IMR-90 (cell line): Measurements from ENCODE around the gene HTR1D. TPM values are rescaled to one million over a fixed set of nuclear protein-coding genes. Genes with fewer than 3 reads are reported as not detected.

Experiments
- ATAC-seq: fragments of 200-7000 bp; cut with Tn5 transposase; 2 replicates; pipeline ENCODE4 v1.9.1; 2020; ENCODE audit warnings: low read depth, mild to moderate bottlenecking, moderate library complexity
- BruUV-seq: library from RNA; stranded (reverse); fragments of 400-500 nt; replicated peaks from 2 replicates; lab custom pipeline; 2021; lab: Mats Ljungman, UMichigan
- CTCF ChIA-PET: fragments of 300-600 bp; formaldehyde crosslinking; extraction: SDS; loops from one replicate; lab custom pipeline; 2021; ENCODE audit warnings: antibody characterized with exemption; lab: Yijun Ruan, JAX
- POLR2A ChIA-PET: fragments of 300-600 bp; sonication (Branson Sonifier 250); formaldehyde crosslinking; loops from one replicate; lab custom pipeline; 2022; ENCODE audit warnings: antibody characterized with exemption; ENCODE audit not compliant: unreplicated experiment; lab: Charles Lee
- DNase-seq: peaks from one replicate; pipeline ENCODE4 v3.0.0; 2013
- H2AFZ ChIP-seq: replicated peaks from 2 replicates; pipeline ENCODE3; 2013; ENCODE audit warnings: low read length, mild to moderate bottlenecking; ENCODE audit not compliant: poor library complexity
- H2AK5ac ChIP-seq: 2 replicates; pipeline ENCODE4 v1.6.1; 2013; ENCODE audit warnings: low read depth, low read length, inconsistent platforms
- H2AK9ac ChIP-seq: replicated peaks from 2 replicates; pipeline ENCODE3; 2013; ENCODE audit warnings: mild to moderate bottlenecking, low read depth, low read length, moderate library complexity; ENCODE audit not compliant: poor library complexity
- H2BK120ac ChIP-seq: 2 replicates; pipeline ENCODE4 v1.6.1; 2013; ENCODE audit warnings: low read depth, low read length, inconsistent platforms
- H2BK15ac ChIP-seq: 3 replicates; pipeline ENCODE4 v1.6.1; 2013; ENCODE audit warnings: low read depth, low read length, inconsistent platforms
- H2BK20ac ChIP-seq: 2 replicates; pipeline ENCODE4 v1.6.1; 2013; ENCODE audit warnings: low read depth, mild to moderate bottlenecking, inconsistent platforms, low read length, moderate library complexity
- H2BK5ac ChIP-seq: 2 replicates; pipeline ENCODE4 v1.6.1; 2013; ENCODE audit warnings: mild to moderate bottlenecking, low read depth, low read length, inconsistent platforms; ENCODE audit not compliant: poor library complexity, severe bottlenecking
- H3K14ac ChIP-seq: replicated peaks from 2 replicates; pipeline ENCODE4 v1.6.1; 2013; ENCODE audit warnings: low read depth, low read length, inconsistent platforms
- H3K18ac ChIP-seq: 2 replicates; pipeline ENCODE4 v1.6.1; 2013; ENCODE audit warnings: low read depth, low read length, control low read depth
- H3K23ac ChIP-seq: 2 replicates; pipeline ENCODE4 v1.6.1; 2013; ENCODE audit warnings: low read depth, low read length, inconsistent platforms
- H3K27ac ChIP-seq: 2 replicates; pipeline ENCODE4 v1.5.1; 2013; ENCODE audit warnings: mild to moderate bottlenecking, control low read depth, low read length; ENCODE audit not compliant: insufficient read depth
- H3K27me3 ChIP-seq: 2 replicates; pipeline ENCODE4 v1.6.1; 2013; ENCODE audit warnings: low read length; ENCODE audit not compliant: control insufficient read depth, insufficient read depth
- H3K36me3 ChIP-seq: 2 replicates; pipeline ENCODE4 v1.6.1; 2013; ENCODE audit warnings: low read length, mixed read lengths; ENCODE audit not compliant: control insufficient read depth, insufficient read depth
- H3K4ac ChIP-seq: 2 replicates; pipeline ENCODE4 v1.6.1; 2013; ENCODE audit warnings: low read depth, low read length, inconsistent platforms
- H3K4me1 ChIP-seq: 2 replicates; pipeline ENCODE4 v1.6.1; 2013; ENCODE audit warnings: low read length, mixed read lengths; ENCODE audit not compliant: control insufficient read depth, insufficient read depth
- H3K4me2 ChIP-seq: 2 replicates; pipeline ENCODE4 v1.6.1; 2013; ENCODE audit warnings: low read depth, mild to moderate bottlenecking, control low read depth, low read length, moderate library complexity
- H3K4me3 ChIP-seq: 2 replicates; pipeline ENCODE4 v1.5.1; 2013; ENCODE audit warnings: low read depth, mild to moderate bottlenecking, control low read depth, low read length, moderate library complexity; ENCODE audit not compliant: insufficient read depth
- H3K56ac ChIP-seq: 2 replicates; pipeline ENCODE4 v1.6.1; 2013; ENCODE audit warnings: low read length, inconsistent platforms; ENCODE audit not compliant: insufficient read depth; ENCODE audit errors: extremely low read depth
- H3K79me1 ChIP-seq, 2 experiments: 2 replicates each; pipeline ENCODE4 v1.6.1; 2013; ENCODE audit warnings: low read length in 2 of 2, inconsistent platforms in 1 of 2, low read depth in 1 of 2
- H3K9ac ChIP-seq: 2 replicates; pipeline ENCODE4 v1.6.1; 2013; ENCODE audit warnings: low read depth, low read length, control low read depth
- H3K9me1 ChIP-seq: 2 replicates; pipeline ENCODE4 v1.6.1; 2013; ENCODE audit warnings: low read length, inconsistent platforms; ENCODE audit not compliant: insufficient read depth
- H3K9me3 ChIP-seq: 2 replicates; pipeline ENCODE4 v1.6.1; 2013; ENCODE audit warnings: low read length; ENCODE audit not compliant: control insufficient read depth, insufficient read depth
- H4K20me1 ChIP-seq: 2 replicates; pipeline ENCODE4 v1.6.1; 2013; ENCODE audit warnings: low read length, inconsistent platforms; ENCODE audit not compliant: insufficient read depth
- H4K5ac ChIP-seq: 2 replicates; pipeline ENCODE4 v1.6.1; 2013; ENCODE audit warnings: mild to moderate bottlenecking, low read depth, low read length, control low read depth
- H4K8ac ChIP-seq, 2 experiments: 2 replicates each; pipeline ENCODE4 v1.6.1; 2013; ENCODE audit warnings: low read depth in 2 of 2, low read length in 2 of 2, control low read depth in 1 of 2, inconsistent platforms in 1 of 2
- H4K91ac ChIP-seq: 2 replicates; pipeline ENCODE4 v1.6.1; 2013; ENCODE audit warnings: low read depth, low read length, inconsistent platforms; ENCODE audit not compliant: insufficient read depth
- CEBPB ChIP-seq: IDR thresholded peaks from 2 replicates; pipeline ENCODE4 v1.6.1; 2012; ENCODE audit warnings: low read depth, low read length, improper control_type of control experiment
- MXI1 ChIP-seq: IDR thresholded peaks from 2 replicates; pipeline ENCODE4 v1.6.1; 2012; ENCODE audit warnings: low read depth, mild to moderate bottlenecking, low read length, moderate library complexity, borderline replicate concordance
- RAD21 ChIP-seq: IDR thresholded peaks from 2 replicates; pipeline ENCODE4 v1.6.1; 2012; ENCODE audit warnings: low read length, improper control_type of control experiment
- SMC3 ChIP-seq: fragments of 150-350 bp; IDR thresholded peaks from 2 replicates; pipeline ENCODE4 v1.6.1; 2016; ENCODE audit warnings: low read depth, mild to moderate bottlenecking, antibody characterized with exemption, low read length, moderate library complexity
- WGBS, 2 experiments: methylation state at CpG; one replicate each; pipeline versions ENCODE4 v1.1.5 to v1.1.7; 2013; ENCODE audit warnings: missing lambda C conversion rate in 2 of 2; ENCODE audit not compliant: insufficient read length in 1 of 2; ENCODE audit errors: extremely low coverage in 2 of 2; 5-methylcytosine and 5-hydroxymethylcytosine counted together
- dilution Hi-C: fragments of 300-500 bp; cut with HindIII; formaldehyde crosslinking; loops from one replicate; pipeline ENCODE4 v1.14.3; 2018; ENCODE audit warnings: low sequenced_read_pairs; ENCODE audit not compliant: unreplicated experiment
- in situ Hi-C: fragments of 300-500 bp; cut with MboI; formaldehyde crosslinking; loops from 3 replicates; pipeline ENCODE4 v1.14.3; 2019; ENCODE audit warnings: low sequenced_read_pairs, inconsistent platforms, mixed read lengths
- intact Hi-C: fragments of 100-400 bp; cut with micrococcal nuclease; formaldehyde crosslinking; loops from 2 replicates; pipeline ENCODE4 v1.10.0; 2022
- polyA plus RNA-seq, 3 experiments: library from polyadenylated mRNA; depleted of rRNA; stranded (reverse); fragments of >200 nt; gene quantifications; 2 replicates each; pipeline ENCODE4 v1.2.3, GENCODE V29; 2012; ENCODE audit warnings: low replicate concordance in 1 of 3
- total RNA-seq: library from RNA; depleted of rRNA; stranded (reverse); fragments of >200 nt; gene quantifications from 2 replicates; pipeline ENCODE4 v1.2.3, GENCODE V29; 2012
- TF ChIP-seq, protein P1 (sequence below): conservative IDR thresholded peaks from 2 replicates; pipeline ENCODE4 v1.5.1; 2012; ENCODE audit warnings: mild to moderate bottlenecking, low read depth, low read length, improper control_type of control experiment

The HTR1D gene
- total and polyA plus RNA-seq, 2 of the 4 experiments (the other 2 are of a cell fraction) = 0.03 to 0.18 TPM

DNA sequence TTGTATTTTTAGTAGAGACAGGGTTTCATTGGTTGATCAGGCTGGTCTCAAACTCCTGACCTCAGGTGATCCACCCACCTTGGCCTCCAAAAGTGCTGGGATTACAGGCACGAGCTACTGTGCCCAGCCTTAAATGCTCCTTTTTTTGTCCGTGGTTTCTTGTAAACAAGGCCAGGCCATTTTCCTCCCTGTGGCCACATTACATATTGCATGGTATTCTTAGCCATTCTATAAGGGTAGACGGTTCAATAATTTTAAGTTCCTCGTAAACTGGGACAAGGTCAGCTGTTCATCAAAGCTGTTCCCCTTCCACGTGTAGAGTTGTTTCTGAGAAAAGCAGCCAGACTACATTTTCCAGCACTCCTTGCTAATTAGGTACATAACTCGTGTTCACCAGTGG lies 38.4 kb downstream of the HTR1D start:
- no peaks in the 10 kb centered on the region for H3K9me3 ChIP-seq
- H4K5ac ChIP-seq = no peak overlapping the region
- in situ Hi-C loops = no loop called here
- BruUV-seq = no TSS peak
- H4K8ac ChIP-seq = no peak overlapping the region
- H3K36me3 ChIP-seq = no peaks in the 10 kb centered on the region
- peak; percentile 38 for DNase-seq
- intact Hi-C loops = no loop called here
- peaks cover 8 to 15% of the 10 kb centered on the region in 2 experiments; a peak in 3 of 4 replicates for H3K79me1 ChIP-seq
- peak overlapping the region; percentile 23 for H2AK5ac ChIP-seq
- no peak overlapping the region for H2BK120ac ChIP-seq
- dilution Hi-C loops = no loop called here
- peak; percentile 39 for TF ChIP-seq SMC3
- peak; percentile 41; the same call in 1 of the 2 replicates for TF ChIP-seq RAD21
- no peak for TF ChIP-seq MXI1
- TF ChIP-seq CEBPB = no peak
- TF ChIP-seq, protein P1, sequence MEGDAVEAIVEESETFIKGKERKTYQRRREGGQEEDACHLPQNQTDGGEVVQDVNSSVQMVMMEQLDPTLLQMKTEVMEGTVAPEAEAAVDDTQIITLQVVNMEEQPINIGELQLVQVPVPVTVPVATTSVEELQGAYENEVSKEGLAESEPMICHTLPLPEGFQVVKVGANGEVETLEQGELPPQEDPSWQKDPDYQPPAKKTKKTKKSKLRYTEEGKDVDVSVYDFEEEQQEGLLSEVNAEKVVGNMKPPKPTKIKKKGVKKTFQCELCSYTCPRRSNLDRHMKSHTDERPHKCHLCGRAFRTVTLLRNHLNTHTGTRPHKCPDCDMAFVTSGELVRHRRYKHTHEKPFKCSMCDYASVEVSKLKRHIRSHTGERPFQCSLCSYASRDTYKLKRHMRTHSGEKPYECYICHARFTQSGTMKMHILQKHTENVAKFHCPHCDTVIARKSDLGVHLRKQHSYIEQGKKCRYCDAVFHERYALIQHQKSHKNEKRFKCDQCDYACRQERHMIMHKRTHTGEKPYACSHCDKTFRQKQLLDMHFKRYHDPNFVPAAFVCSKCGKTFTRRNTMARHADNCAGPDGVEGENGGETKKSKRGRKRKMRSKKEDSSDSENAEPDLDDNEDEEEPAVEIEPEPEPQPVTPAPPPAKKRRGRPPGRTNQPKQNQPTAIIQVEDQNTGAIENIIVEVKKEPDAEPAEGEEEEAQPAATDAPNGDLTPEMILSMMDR = peak; percentile 40
- H3K9me1 ChIP-seq = peaks cover 5% of the 10 kb centered on the region; the same call in 1 of the 2 replicates
- H3K27ac ChIP-seq = no peak overlapping the region
- no peak overlapping the region for H3K56ac ChIP-seq
- H3K23ac ChIP-seq = peak overlapping the region; percentile 13; the same call in 1 of the 2 replicates
- no peak overlapping the region for H3K9ac ChIP-seq
- no peak overlapping the region for H3K4ac ChIP-seq
- H3K4me3 ChIP-seq = no peak overlapping the region
- H3K4me1 ChIP-seq = peaks cover 5% of the 10 kb centered on the region
- H4K91ac ChIP-seq = no peak overlapping the region; the same call in 1 of the 2 replicates
- no peak overlapping the region for H3K14ac ChIP-seq
- no peak overlapping the region for H2AFZ ChIP-seq
- ATAC-seq = no peak
- ChIA-PET CTCF (interaction anchor here (0.6 kb wide), 1 partner anchor 1746 kb away, joined by 5 read pairs; no protein-coding TSS in a partner anchor), POLR2A (no interaction called here)
- WGBS, 2 experiments = 100% methylated on average over 1 of the region's 6 CpGs; no CpG with 5 or more reads in 1 of the 2 experiments
- H2BK20ac ChIP-seq = no peak overlapping the region
- H4K20me1 ChIP-seq = no peaks in the 10 kb centered on the region
- 0 out of 3 replicates have a peak overlapping the region, but pooled peaks have one; percentile 5 for H2BK15ac ChIP-seq
- H3K27me3 ChIP-seq = no peaks in the 10 kb centered on the region
- H3K18ac ChIP-seq = no peak overlapping the region
- H3K4me2 ChIP-seq = no peak overlapping the region
- H2BK5ac ChIP-seq = no peak overlapping the region
- H2AK9ac ChIP-seq = no peak overlapping the region
